HG03097 (cell line): ENCODE measurements around the gene GXYLT2.
A peak's percentile ranks its signal among the peaks of the same experiment; 100 is the strongest.

Experiments
- ATAC-seq: cut with Tn5 transposase; IDR thresholded peaks from one replicate; pipeline ENCODE4 v1.9.1; 2021; ENCODE audit not compliant: unreplicated experiment, low FRiP score

Gene GXYLT2

GRCh38 chr3:72887705-72888545 is at the start of gene GXYLT2:
Gene GXYLT2, plus strand, starts transcription at chr3:72888046. Its CDS starts 188 bp downstream, at chr3:72888234.
- ATAC-seq, result no peak

GRCh38 chr3:72839057-72839456 is 48.8 kb upstream of the GXYLT2 start:
- no peak for ATAC-seq

GRCh38 chr3:72844436-72844993 is 43.3 kb upstream of the GXYLT2 start:
- ATAC-seq, result no peak

GRCh38 chr3:72846166-72846565 is 41.7 kb upstream of the GXYLT2 start:
- no peak for ATAC-seq

- ATAC-seq, result no peak
Measured at GRCh38 chr3:72847282-72847681, 40.6 kb upstream of the GXYLT2 start.

- ATAC-seq, result peak; percentile 94
Measured at GRCh38 chr3:72847751-72848702, 39.8 kb upstream of the GXYLT2 start, which contains the start of gene SHQ1. Gene SHQ1, minus strand, starts transcription at chr3:72848445. Its CDS starts 105 bp downstream, at chr3:72848340.

GRCh38 chr3:72848703-72849081 is 39.2 kb upstream of the GXYLT2 start:
- peak; percentile 27 for ATAC-seq

- no peak for ATAC-seq
Measured at GRCh38 chr3:72855001-72855400, 32.8 kb upstream of the GXYLT2 start.

GRCh38 chr3:72860053-72860452 is 27.8 kb upstream of the GXYLT2 start:
- ATAC-seq, result no peak

- no peak for ATAC-seq
Measured at GRCh38 chr3:72860846-72861245, 27.0 kb upstream of the GXYLT2 start.

- no peak for ATAC-seq
Measured at GRCh38 chr3:72862314-72863090, 25.3 kb upstream of the GXYLT2 start.

- no peak for ATAC-seq
Measured at GRCh38 chr3:72872183-72872582, 15.7 kb upstream of the GXYLT2 start.

- ATAC-seq, result no peak
Measured at GRCh38 chr3:72887343-72887704, 522 bp upstream of the GXYLT2 start.

- no peak for ATAC-seq
Measured at GRCh38 chr3:72888546-72889309, 882 bp downstream of the GXYLT2 start.

- no peak for ATAC-seq
Measured at GRCh38 chr3:72889310-72890165, 1.7 kb downstream of the GXYLT2 start.

GRCh38 chr3:72890166-72890925 is 2.5 kb downstream of the GXYLT2 start:
- ATAC-seq, result no peak

- no peak for ATAC-seq
Measured at GRCh38 chr3:72891053-72891855, 3.4 kb downstream of the GXYLT2 start.
